CD14-positive monocyte (primary cell): ENCODE results near the gene PIK3R6. TPM values are rescaled to one million over a fixed set of nuclear protein-coding genes. Genes with fewer than 3 reads are reported as not detected.

Experiments used
- DNase-seq, 3 donors: peaks; one replicate each; pipeline ENCODE4 v3.0.0-alpha.2; 2011 to 2022
- H2AFZ ChIP-seq: 2 replicates; pipeline ENCODE4 v1.6.0; 2012; ENCODE audit warnings: mild to moderate bottlenecking, low read depth, low read length, inconsistent platforms; ENCODE audit not compliant: insufficient read depth, poor library complexity, severe bottlenecking
- H3K27ac ChIP-seq, 2 donors: 1 replicate in 1 of 2; 2 replicates in 1 of 2; pipeline ENCODE4 v1.5.1; 2012 to 2013; ENCODE audit warnings: low read length in 2 of 2, control low read depth in 1 of 2, inconsistent platforms in 1 of 2, low read depth in 1 of 2, mild to moderate bottlenecking in 1 of 2
- H3K27me3 ChIP-seq, 2 donors: one replicate each; pipeline versions ENCODE4 v1.6.0 to v1.6.1; 2011 to 2013; ENCODE audit warnings: low read length in 2 of 2; ENCODE audit not compliant: control insufficient read depth in 2 of 2, insufficient read depth in 2 of 2
- H3K36me3 ChIP-seq, 2 donors: replicated peaks in 1 of 2; 1 replicate in 1 of 2; 2 replicates in 1 of 2; pipeline versions ENCODE4 v1.5.1 to v1.6.1; 2012 to 2013; ENCODE audit warnings: low read length in 2 of 2, control low read depth in 1 of 2, inconsistent platforms in 1 of 2, mild to moderate bottlenecking in 1 of 2; ENCODE audit not compliant: insufficient read depth in 2 of 2, control insufficient read depth in 1 of 2
- H3K4me1 ChIP-seq, 2 donors: 1 replicate in 1 of 2; 2 replicates in 1 of 2; pipeline versions ENCODE4 v1.5.1 to v1.6.1; 2012 to 2013; ENCODE audit warnings: low read length in 2 of 2, control low read depth in 1 of 2, inconsistent platforms in 1 of 2, mild to moderate bottlenecking in 1 of 2, moderate library complexity in 1 of 2; ENCODE audit not compliant: insufficient read depth in 2 of 2, control insufficient read depth in 1 of 2
- H3K4me2 ChIP-seq: replicated peaks from 2 replicates; pipeline ENCODE3; 2012; ENCODE audit warnings: low read length, moderate library complexity, mild to moderate bottlenecking; ENCODE audit not compliant: poor library complexity, severe bottlenecking; ENCODE audit errors: extremely low read depth
- H3K4me3 ChIP-seq, 3 experiments: fragments of 200-600 bp in 1 of 3; sonication (generic) in 1 of 3; replicated peaks in 1 of 3; 1 replicate in 2 of 3; 2 replicates in 1 of 3; pipeline ENCODE4 v1.5.1; 2011 to 2013; ENCODE audit warnings: low read length in 3 of 3, mild to moderate bottlenecking in 3 of 3, control low read depth in 2 of 3, low read depth in 2 of 3, inconsistent platforms in 1 of 3, moderate library complexity in 1 of 3
- H3K79me2 ChIP-seq: 2 replicates; pipeline ENCODE4 v1.6.0; 2012; ENCODE audit warnings: mild to moderate bottlenecking, control low read depth, inconsistent platforms, low read length, moderate library complexity; ENCODE audit not compliant: insufficient read depth
- H3K9ac ChIP-seq: 2 replicates; pipeline ENCODE4 v1.6.0; 2017; ENCODE audit warnings: low read length, mild to moderate bottlenecking; ENCODE audit not compliant: insufficient read depth, poor library complexity, severe bottlenecking
- H3K9me3 ChIP-seq, 2 donors: replicated peaks in 1 of 2; 1 replicate in 1 of 2; 2 replicates in 1 of 2; pipeline versions ENCODE4 v1.5.1 to v1.6.1; 2012 to 2013; ENCODE audit warnings: low read length in 2 of 2, control low read depth in 1 of 2; ENCODE audit not compliant: control insufficient read depth in 1 of 2, insufficient read depth in 1 of 2
- H4K20me1 ChIP-seq: 2 replicates; pipeline ENCODE4 v1.6.0; 2012; ENCODE audit warnings: mild to moderate bottlenecking, low read length, control low read depth, moderate library complexity; ENCODE audit not compliant: insufficient read depth
- H3K27ac Mint-ChIP-seq, 7 donors: one replicate each; pipeline ENCODE4 v1.8.0; 2020; ENCODE audit warnings: mild to moderate bottlenecking in 7 of 7, mixed read lengths in 7 of 7, moderate library complexity in 6 of 7, inconsistent platforms in 2 of 7
- H3K27me3 Mint-ChIP-seq, 3 donors: one replicate each; pipeline ENCODE4 v1.8.0; 2021 to 2022; ENCODE audit warnings: low read depth in 3 of 3, mild to moderate bottlenecking in 3 of 3, mixed read lengths in 3 of 3, moderate library complexity in 3 of 3, inconsistent platforms in 1 of 3
- H3K36me3 Mint-ChIP-seq, 2 donors: one replicate each; pipeline ENCODE4 v1.8.0; 2020; ENCODE audit warnings: mixed read lengths in 2 of 2, inconsistent platforms in 1 of 2, mild to moderate bottlenecking in 1 of 2
- H3K4me1 Mint-ChIP-seq: one replicate; pipeline ENCODE4 v1.8.0; 2020; ENCODE audit warnings: mild to moderate bottlenecking, mixed read lengths
- H3K4me3 Mint-ChIP-seq, 2 donors: one replicate each; pipeline ENCODE4 v1.8.0; 2020; ENCODE audit warnings: mild to moderate bottlenecking in 2 of 2, mixed read lengths in 2 of 2, moderate library complexity in 1 of 2
- H3K9me3 Mint-ChIP-seq, 7 donors: one replicate each; pipeline ENCODE4 v1.8.0; 2020 to 2022; ENCODE audit warnings: mixed read lengths in 7 of 7, mild to moderate bottlenecking in 6 of 7, moderate library complexity in 6 of 7, inconsistent platforms in 2 of 7
- CTCF ChIP-seq: fragments of 200-600 bp; IDR thresholded peaks from one replicate; pipeline ENCODE4 v1.8.0; 2022; ENCODE audit warnings: antibody characterized with exemption, mild to moderate bottlenecking
- WGBS: methylation state at CpG from one replicate; pipeline ENCODE4 v1.1.5; 2013; ENCODE audit warnings: missing lambda C conversion rate; ENCODE audit not compliant: insufficient coverage; 5-methylcytosine and 5-hydroxymethylcytosine counted together
- intact Hi-C, 2 donors: fragments of 100-400 bp; cut with micrococcal nuclease; formaldehyde crosslinking; loops; one replicate each; pipeline versions ENCODE4 v1.15.0 to v1.15.1; 2023
- polyA plus RNA-seq, 3 donors: library from polyadenylated mRNA; depleted of rRNA in 1 of 3; unstranded in 2 of 3; stranded (reverse) in 1 of 3; fragments of 300-500 nt in 2 of 3; fragments of >200 nt in 1 of 3; fragmentation: Illumina TruSeq in 2 of 3; gene quantifications; 1 replicate in 2 of 3; 2 replicates in 1 of 3; pipeline ENCODE4 v1.2.3, GENCODE V29; 2012 to 2021

PIK3R6 gene
- polyA plus RNA-seq, 3 donors, result 3.6 to 23.3 (median 5.8) TPM

DNA sequence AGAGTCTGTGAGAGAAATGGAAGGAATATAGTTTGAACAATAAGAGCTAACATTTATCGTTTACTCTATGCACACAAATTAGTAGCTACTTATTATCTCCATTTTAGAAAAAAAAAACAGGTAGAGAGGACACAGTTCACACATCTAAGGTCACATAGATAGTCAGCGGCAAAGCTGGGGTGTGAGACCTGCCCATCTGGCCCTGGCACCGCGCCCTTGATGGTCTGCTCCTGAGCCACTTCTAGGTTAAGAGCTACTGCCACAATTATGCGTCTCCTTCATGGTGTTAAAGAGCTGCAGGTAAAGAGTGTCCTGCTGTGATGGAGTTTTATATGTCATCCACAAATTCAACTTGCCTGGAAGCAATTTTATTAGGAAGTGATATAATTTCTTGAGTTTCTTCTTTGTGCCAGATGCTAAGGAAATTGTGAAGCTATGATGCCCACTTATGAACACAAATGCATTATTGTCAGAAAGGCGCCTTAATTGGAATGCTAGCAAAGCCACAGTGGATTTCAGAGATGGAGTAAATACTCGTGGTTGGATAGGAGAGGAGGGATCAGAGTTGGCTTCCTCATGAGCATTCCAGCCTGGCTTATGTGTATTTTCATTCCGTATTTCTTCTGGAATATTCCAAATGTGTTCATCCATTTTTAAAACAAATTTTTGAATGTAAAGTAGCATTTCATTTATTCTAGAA is 47.0 kb downstream of the PIK3R6 start:
- H3K9ac ChIP-seq, result no peak overlapping the region
- H3K27me3 ChIP-seq, result no peaks in the 10 kb centered on the region
- no peaks in the 10 kb centered on the region for H4K20me1 ChIP-seq
- DNase-seq, result no peak
- H3K4me1 ChIP-seq, result no peaks in the 10 kb centered on the region
- H3K9me3 Mint-ChIP-seq, result peaks cover 0 to 9% (median 4%) of the 10 kb centered on the region in 7 donors
- H3K36me3 ChIP-seq, result peaks cover 49 to 78% of the 10 kb centered on the region in 2 donors
- no peak overlapping the region for H3K4me3 Mint-ChIP-seq
- 98% methylated on average over 5 of the region's 8 CpGs for WGBS
- H3K9me3 ChIP-seq, result no peaks in the 10 kb centered on the region
- intact Hi-C loops, result no loop called here
- peaks cover 71 to 75% of the 10 kb centered on the region in 2 donors for H3K36me3 Mint-ChIP-seq
- no peak for TF ChIP-seq CTCF
- H3K27ac ChIP-seq, result no peak overlapping the region
- H3K4me2 ChIP-seq, result no peak overlapping the region
- no peaks in the 10 kb centered on the region for H3K27me3 Mint-ChIP-seq
- no peak overlapping the region for H3K4me3 ChIP-seq
- H3K27ac Mint-ChIP-seq, result peak overlapping the region in 1 of 7 donors; percentile 27
- no peaks in the 10 kb centered on the region for H3K79me2 ChIP-seq
- no peaks in the 10 kb centered on the region for H3K4me1 Mint-ChIP-seq
- no peak overlapping the region for H2AFZ ChIP-seq

DNA sequence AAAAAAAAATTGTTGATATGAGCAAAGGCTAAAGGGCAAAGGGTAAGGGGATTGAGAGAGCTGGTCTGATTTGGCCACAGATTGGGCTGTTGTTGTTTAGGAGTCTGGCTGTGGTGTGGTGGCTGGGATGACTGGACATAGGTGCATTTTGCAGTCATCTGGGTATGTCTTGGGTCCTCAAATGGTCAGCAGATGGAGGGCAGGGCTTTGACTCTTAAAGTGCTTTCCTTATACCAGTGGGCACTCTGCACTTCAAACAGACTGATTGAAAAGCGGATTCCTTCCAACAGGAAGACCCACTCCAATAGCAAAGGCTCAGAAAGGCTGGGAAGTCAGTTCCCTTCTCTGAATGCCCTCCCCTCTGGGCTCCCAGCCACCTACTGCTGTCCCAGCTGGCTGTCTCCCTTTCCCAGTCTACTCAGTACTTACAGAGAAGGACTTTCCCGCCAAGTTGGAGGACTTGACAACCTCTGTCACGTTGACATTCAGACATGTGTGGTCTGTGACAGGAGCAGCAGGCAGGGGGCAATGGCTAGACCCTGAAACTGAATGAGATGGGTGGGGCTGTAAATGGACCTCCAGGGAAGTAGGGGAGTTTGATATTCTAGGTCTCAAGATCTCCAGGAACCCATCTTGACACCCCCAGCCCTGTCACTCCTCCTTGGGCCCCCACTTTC is 48.7 kb downstream of the PIK3R6 start:
- Histone ChIP-seq H2AFZ (no peak overlapping the region), H3K9ac (no peak overlapping the region), H4K20me1 (no peaks in the 10 kb centered on the region), H3K27me3 (no peaks in the 10 kb centered on the region), H3K79me2 (no peaks in the 10 kb centered on the region), H3K4me1 (no peaks in the 10 kb centered on the region), H3K27ac (no peak overlapping the region), H3K4me2 (no peak overlapping the region), H3K36me3 (peaks cover 53 to 74% of the 10 kb centered on the region in 2 donors), H3K4me3 (no peak overlapping the region), H3K9me3 (no peaks in the 10 kb centered on the region)
- H3K27ac Mint-ChIP-seq, result peak overlapping the region in 4 of 7 donors; percentile 22 to 82 (median 56)
- peaks cover 0 to 6% (median 3%) of the 10 kb centered on the region in 7 donors for H3K9me3 Mint-ChIP-seq
- no peaks in the 10 kb centered on the region for H3K27me3 Mint-ChIP-seq
- peaks cover 75 to 76% of the 10 kb centered on the region in 2 donors for H3K36me3 Mint-ChIP-seq
- no peak for DNase-seq
- H3K4me3 Mint-ChIP-seq, result no peak overlapping the region
- WGBS, result 86% methylated on average over 3 of the region's 3 CpGs
- intact Hi-C loops, result loop anchor here in 1 of 2 donors (5.0 kb wide), 1 partner anchor 39 kb away; no protein-coding TSS in a partner anchor
- H3K4me1 Mint-ChIP-seq, result no peaks in the 10 kb centered on the region
- TF ChIP-seq CTCF, result no peak
